Transverse colon (tissue), 4 donors: ENCODE results near the gene MMP13.

Experiments
- EP300 ChIP-seq: sonication (generic); formaldehyde crosslinking; IDR thresholded peaks from one replicate; pipeline ENCODE4 v1.6.1; 2017; ENCODE audit warnings: antibody characterized with exemption, low read depth
- POLR2A ChIP-seq: fragments of 450-650 bp; IDR thresholded peaks from one replicate; pipeline ENCODE4 v1.6.1; 2016; ENCODE audit warnings: antibody characterized with exemption, mild to moderate bottlenecking, moderate library complexity
- POLR2AphosphoS5 ChIP-seq, 3 donors: sonication (generic); formaldehyde crosslinking; IDR thresholded peaks; one replicate each; pipeline ENCODE4 v1.6.1; 2016; ENCODE audit warnings: antibody characterized with exemption in 3 of 3
- TF ChIP-seq, protein P1 (sequence below), 5 experiments: fragments of 200-600 bp in 3 of 5; fragments of 450-650 bp in 2 of 5; sonication (generic) in 3 of 5; IDR thresholded peaks; 1 replicate in 2 of 5; 2 replicates in 3 of 5; pipeline ENCODE4 v1.5.1; 2016 to 2017; ENCODE audit warnings: antibody characterized with exemption in 5 of 5, inconsistent platforms in 3 of 5, mild to moderate bottlenecking in 2 of 5, moderate library complexity in 1 of 5

DNA sequence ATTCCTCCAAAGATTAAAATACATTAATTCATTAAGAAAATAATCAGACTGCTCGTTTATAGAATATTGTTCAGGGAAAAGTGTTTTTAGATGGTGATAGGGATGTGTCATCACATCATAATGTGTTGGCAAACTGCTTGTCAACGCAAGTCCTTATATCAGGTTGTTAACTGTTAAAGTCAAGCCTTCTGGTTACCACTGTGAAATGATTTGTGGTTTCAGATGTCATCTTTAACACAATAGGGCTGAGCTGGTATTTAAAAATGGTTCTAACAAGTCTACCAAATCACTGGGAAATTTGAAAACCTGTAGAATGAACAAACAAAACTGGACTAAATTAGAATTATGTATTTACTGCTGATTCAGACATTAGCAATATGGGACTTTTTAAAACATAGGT lies 2.4 kb upstream of the MMP13 start:
- TF ChIP-seq, protein P1, sequence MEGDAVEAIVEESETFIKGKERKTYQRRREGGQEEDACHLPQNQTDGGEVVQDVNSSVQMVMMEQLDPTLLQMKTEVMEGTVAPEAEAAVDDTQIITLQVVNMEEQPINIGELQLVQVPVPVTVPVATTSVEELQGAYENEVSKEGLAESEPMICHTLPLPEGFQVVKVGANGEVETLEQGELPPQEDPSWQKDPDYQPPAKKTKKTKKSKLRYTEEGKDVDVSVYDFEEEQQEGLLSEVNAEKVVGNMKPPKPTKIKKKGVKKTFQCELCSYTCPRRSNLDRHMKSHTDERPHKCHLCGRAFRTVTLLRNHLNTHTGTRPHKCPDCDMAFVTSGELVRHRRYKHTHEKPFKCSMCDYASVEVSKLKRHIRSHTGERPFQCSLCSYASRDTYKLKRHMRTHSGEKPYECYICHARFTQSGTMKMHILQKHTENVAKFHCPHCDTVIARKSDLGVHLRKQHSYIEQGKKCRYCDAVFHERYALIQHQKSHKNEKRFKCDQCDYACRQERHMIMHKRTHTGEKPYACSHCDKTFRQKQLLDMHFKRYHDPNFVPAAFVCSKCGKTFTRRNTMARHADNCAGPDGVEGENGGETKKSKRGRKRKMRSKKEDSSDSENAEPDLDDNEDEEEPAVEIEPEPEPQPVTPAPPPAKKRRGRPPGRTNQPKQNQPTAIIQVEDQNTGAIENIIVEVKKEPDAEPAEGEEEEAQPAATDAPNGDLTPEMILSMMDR (IDR thresholded peaks at IDR 0.05), result no peak
- no peak for TF ChIP-seq EP300
- no peak for TF ChIP-seq POLR2A
- no peak for TF ChIP-seq POLR2AphosphoS5 (IDR thresholded peaks at IDR 0.05)
